Osteoblast (primary cell): Measurements from ENCODE around the gene DCAF12. TPM values are rescaled to one million over a fixed set of nuclear protein-coding genes. Genes with fewer than 3 reads are reported as not detected.
"Not testable (repeated sequence)": the region's sequence is repeated elsewhere in the genome, so short reads cannot be mapped to it uniquely, and the experiment has no call there.

Experiments
- DNase-seq: peaks from one replicate; pipeline ENCODE4 v3.0.0; 2011; ENCODE audit warnings: low spot score, mixed read lengths; ENCODE audit not compliant: insufficient read length; ENCODE audit errors: missing footprints
- H2AFZ ChIP-seq: 2 replicates; pipeline ENCODE4 v1.6.0; 2011; ENCODE audit warnings: mild to moderate bottlenecking, low read length
- H3K27ac ChIP-seq: 2 replicates; pipeline ENCODE4 v1.5.1; 2011; ENCODE audit warnings: mild to moderate bottlenecking, low read depth, low read length, moderate library complexity
- H3K27me3 ChIP-seq: 2 replicates; pipeline ENCODE4 v1.6.0; 2012; ENCODE audit warnings: mild to moderate bottlenecking, control low read depth, inconsistent platforms, low read length, moderate library complexity; ENCODE audit not compliant: insufficient read depth
- H3K36me3 ChIP-seq: 2 replicates; pipeline ENCODE4 v1.5.1; 2011; ENCODE audit warnings: mild to moderate bottlenecking, low read length, control low read depth, moderate library complexity; ENCODE audit not compliant: insufficient read depth
- H3K4me1 ChIP-seq: 2 replicates; pipeline ENCODE4 v1.5.1; 2011; ENCODE audit warnings: mild to moderate bottlenecking, low read length, control low read depth, moderate library complexity; ENCODE audit not compliant: insufficient read depth
- H3K4me2 ChIP-seq: 2 replicates; pipeline ENCODE4 v1.6.0; 2011; ENCODE audit warnings: mild to moderate bottlenecking, low read length; ENCODE audit not compliant: insufficient read depth
- H3K4me3 ChIP-seq: fragments of 200-600 bp; sonication (generic); 3 replicates; pipeline ENCODE4 v1.5.1; 2012; ENCODE audit warnings: mild to moderate bottlenecking, low read length, inconsistent platforms; ENCODE audit not compliant: insufficient read depth
- H3K79me2 ChIP-seq: 2 replicates; pipeline ENCODE4 v1.6.0; 2012; ENCODE audit warnings: mild to moderate bottlenecking, low read length, control low read depth, inconsistent platforms; ENCODE audit not compliant: insufficient read depth
- H3K9me3 ChIP-seq: 2 replicates; pipeline ENCODE4 v1.5.1; 2011; ENCODE audit warnings: low read depth, low read length, control low read depth
- H4K20me1 ChIP-seq: 2 replicates; pipeline ENCODE4 v1.6.0; 2012; ENCODE audit warnings: mild to moderate bottlenecking, low read length, control low read depth; ENCODE audit not compliant: insufficient read depth
- CTCF ChIP-seq: IDR thresholded peaks from 2 replicates; pipeline ENCODE4 v1.5.1; 2011; ENCODE audit warnings: mild to moderate bottlenecking, low read depth, low read length, moderate library complexity; ENCODE audit errors: extremely low read depth
- total RNA-seq: library from RNA; depleted of rRNA; stranded (reverse); fragments of >200 nt; gene quantifications from 2 replicates; pipeline ENCODE4 v1.2.3, GENCODE V29; 2012

DCAF12 gene
- total RNA-seq, 1 donor: 21.4 TPM

GRCh38 chr9:34047864-34048726 is 78.4 kb downstream of the DCAF12 start:
- peak; percentile 68 for DNase-seq

GRCh38 chr9:34046784-34047379 is 79.6 kb downstream of the DCAF12 start:
- peak overlapping the region; percentile 36 for H2AFZ ChIP-seq
- peak; percentile 88 for DNase-seq
- peak overlapping the region; percentile 99 for H3K27ac ChIP-seq
- peaks cover 16% of the 10 kb centered on the region for H4K20me1 ChIP-seq
- peaks cover 20% of the 10 kb centered on the region for H3K4me1 ChIP-seq
- H3K9me3 ChIP-seq: no peaks in the 10 kb centered on the region
- peaks cover 66% of the 10 kb centered on the region for H3K79me2 ChIP-seq
- peak overlapping the region; percentile 83 for H3K4me3 ChIP-seq
- H3K36me3 ChIP-seq: no peaks in the 10 kb centered on the region
- no peaks in the 10 kb centered on the region for H3K27me3 ChIP-seq
- no peak for TF ChIP-seq CTCF
- H3K4me2 ChIP-seq: peak overlapping the region; percentile 100

More at GRCh38 chr9:34047864-34048726, 78.4 kb downstream of the DCAF12 start:
- Histone ChIP-seq H3K79me2 (peaks cover 54% of the 10 kb centered on the region), H3K4me3 (peak overlapping the region; percentile 83), H3K4me2 (peak overlapping the region; percentile 100), H3K36me3 (no peaks in the 10 kb centered on the region), H3K27me3 (no peaks in the 10 kb centered on the region), H3K9me3 (no peaks in the 10 kb centered on the region), H3K4me1 (peaks cover 20% of the 10 kb centered on the region), H4K20me1 (peaks cover 13% of the 10 kb centered on the region), H3K27ac (peak overlapping the region; percentile 99), H2AFZ (peak overlapping the region; percentile 97)
- TF ChIP-seq CTCF: no peak

GRCh38 chr9:34045903-34046302 is 80.6 kb downstream of the DCAF12 start:
- Histone ChIP-seq H3K79me2 (peaks cover 74% of the 10 kb centered on the region), H3K27ac (no peak overlapping the region), H3K4me2 (peak overlapping the region; percentile 11), H4K20me1 (peaks cover 16% of the 10 kb centered on the region), H3K4me3 (no peak overlapping the region), H2AFZ (no peak overlapping the region), H3K27me3 (no peaks in the 10 kb centered on the region), H3K36me3 (no peaks in the 10 kb centered on the region), H3K9me3 (no peaks in the 10 kb centered on the region), H3K4me1 (peaks cover 20% of the 10 kb centered on the region)
- no peak for TF ChIP-seq CTCF
- no peak for DNase-seq

- not testable (repeated sequence) for H3K9me3 ChIP-seq, H3K27ac ChIP-seq, H3K27me3 ChIP-seq, H3K4me2 ChIP-seq, H2AFZ ChIP-seq, H3K36me3 ChIP-seq, H3K4me1 ChIP-seq, DNase-seq, H3K4me3 ChIP-seq
- Histone ChIP-seq H4K20me1 (peaks cover 15% of the 10 kb centered on the region), H3K79me2 (peaks cover 82% of the 10 kb centered on the region)
These were observed 84.4 kb downstream of the DCAF12 start for GRCh38 chr9:34042074-34042473.

GRCh38 chr9:34038851-34039250 is 87.6 kb downstream of the DCAF12 start:
- H3K4me3 ChIP-seq, H3K4me1 ChIP-seq, H3K27ac ChIP-seq, H3K9me3 ChIP-seq, H2AFZ ChIP-seq, H3K27me3 ChIP-seq, H3K36me3 ChIP-seq, H3K4me2 ChIP-seq, DNase-seq: not testable (repeated sequence)
- Histone ChIP-seq H4K20me1 (peaks cover 19% of the 10 kb centered on the region), H3K79me2 (peaks cover 81% of the 10 kb centered on the region)
